HUES48 (cell line): ENCODE data around the gene NRCAM.

Source experiments
- H3K27ac ChIP-seq: one replicate; pipeline ENCODE4 v1.7.0; 2013; ENCODE audit warnings: low read depth, low read length, inconsistent platforms
- H3K27me3 ChIP-seq: 2 replicates; pipeline ENCODE4 v1.6.1; 2013; ENCODE audit warnings: mild to moderate bottlenecking, low read length; ENCODE audit not compliant: control insufficient read depth, insufficient read depth
- H3K36me3 ChIP-seq: 2 replicates; pipeline ENCODE4 v1.6.1; 2013; ENCODE audit warnings: low read length; ENCODE audit not compliant: control insufficient read depth, insufficient read depth
- H3K4me1 ChIP-seq: 2 replicates; pipeline ENCODE4 v1.6.1; 2013; ENCODE audit warnings: mild to moderate bottlenecking, low read length; ENCODE audit not compliant: control insufficient read depth, insufficient read depth
- H3K4me3 ChIP-seq: 2 replicates; pipeline ENCODE4 v1.5.1; 2013; ENCODE audit warnings: mild to moderate bottlenecking, low read depth, low read length
- H3K9ac ChIP-seq: 2 replicates; pipeline ENCODE4 v1.6.1; 2013; ENCODE audit warnings: mild to moderate bottlenecking, low read depth, low read length, moderate library complexity
- H3K9me3 ChIP-seq: 2 replicates; pipeline ENCODE4 v1.6.1; 2013; ENCODE audit warnings: low read length; ENCODE audit not compliant: control insufficient read depth, insufficient read depth

NRCAM gene

DNA sequence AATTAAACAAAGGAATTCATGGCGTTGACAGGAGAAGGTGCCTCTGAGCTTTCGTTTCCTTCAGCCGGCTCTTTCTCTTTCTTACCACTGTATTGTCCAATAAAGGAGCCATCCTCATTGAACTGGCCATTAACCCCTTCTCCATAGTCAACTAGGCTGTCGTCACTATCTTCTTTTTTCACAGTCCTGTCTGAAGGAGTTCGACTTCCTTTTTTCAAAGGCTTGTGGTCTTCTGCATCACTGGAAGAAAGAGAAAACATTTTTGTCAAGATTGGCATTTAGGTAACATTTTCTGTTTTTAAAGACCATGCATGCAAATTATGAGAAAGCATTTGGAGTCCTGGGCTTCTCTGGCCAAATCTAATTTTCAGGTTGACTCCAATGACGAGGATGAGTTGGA lies 306.3 kb downstream of the NRCAM start:
- peaks cover 8% of the 10 kb centered on the region; the same call in 1 of the 2 replicates for H3K4me1 ChIP-seq
- no peaks in the 10 kb centered on the region for H3K9me3 ChIP-seq
- H3K36me3 ChIP-seq: no peaks in the 10 kb centered on the region
- no peaks in the 10 kb centered on the region for H3K27me3 ChIP-seq
- no peak overlapping the region for H3K4me3 ChIP-seq
- H3K27ac ChIP-seq: no peak overlapping the region
- no peak overlapping the region for H3K9ac ChIP-seq

DNA sequence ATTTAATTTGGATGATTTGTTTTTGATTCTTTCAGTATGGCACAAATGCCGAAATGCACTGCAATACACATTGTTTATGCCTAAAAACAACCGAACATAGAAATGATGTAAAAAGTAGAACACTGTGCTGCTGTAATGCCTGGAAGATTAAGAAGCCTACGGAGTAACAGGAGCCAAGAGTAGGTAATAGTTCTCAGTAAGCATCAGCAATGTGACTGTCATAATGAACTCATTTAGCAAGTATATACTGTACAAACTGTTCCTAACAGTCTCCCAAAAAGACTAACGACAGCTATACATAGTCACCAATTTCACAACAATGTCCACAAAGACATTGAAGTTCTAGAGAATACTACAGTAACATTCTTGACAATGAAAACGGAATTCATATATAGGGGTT lies 307.1 kb downstream of the NRCAM start:
- H3K4me3 ChIP-seq: no peak overlapping the region
- no peaks in the 10 kb centered on the region for H3K36me3 ChIP-seq
- H3K9ac ChIP-seq: no peak overlapping the region
- no peak overlapping the region for H3K27ac ChIP-seq
- no peaks in the 10 kb centered on the region for H3K27me3 ChIP-seq
- H3K4me1 ChIP-seq: peaks cover 8% of the 10 kb centered on the region; the same call in 1 of the 2 replicates
- H3K9me3 ChIP-seq: no peaks in the 10 kb centered on the region

DNA sequence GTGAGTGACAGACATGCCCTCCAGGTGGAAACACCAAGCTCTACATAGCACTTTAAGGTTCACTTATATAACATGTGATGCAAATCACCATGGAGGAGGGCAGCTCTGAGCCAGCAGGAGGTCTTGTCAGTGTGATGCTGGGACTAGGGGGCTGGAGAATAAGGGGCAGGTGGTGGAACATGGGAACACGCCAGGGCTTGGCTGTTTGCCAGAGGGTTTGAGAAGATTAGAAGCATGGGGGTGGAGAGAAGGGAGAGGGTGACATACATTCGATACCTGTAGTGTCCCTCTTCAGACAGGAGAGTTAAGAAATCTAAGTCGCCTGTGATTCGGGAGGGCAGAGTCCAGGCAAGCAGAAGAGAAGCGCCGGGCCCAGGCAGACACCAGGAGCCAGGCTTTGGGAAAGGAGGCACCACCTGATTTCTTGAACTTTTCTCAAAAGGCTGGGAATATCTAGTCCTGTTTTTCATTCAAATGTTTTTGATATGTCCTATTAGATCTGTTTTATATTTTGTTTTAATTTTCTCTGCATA lies 309.1 kb downstream of the NRCAM start:
- H3K27me3 ChIP-seq: no peaks in the 10 kb centered on the region
- no peak overlapping the region for H3K4me3 ChIP-seq
- no peaks in the 10 kb centered on the region for H3K9me3 ChIP-seq
- H3K9ac ChIP-seq: no peak overlapping the region
- no peaks in the 10 kb centered on the region for H3K36me3 ChIP-seq
- peaks cover 7% of the 10 kb centered on the region; the same call in 1 of the 2 replicates for H3K4me1 ChIP-seq
- no peak overlapping the region for H3K27ac ChIP-seq

- no peaks in the 10 kb centered on the region for H3K9me3 ChIP-seq
- H3K4me3 ChIP-seq: peak overlapping the region; percentile 69
- no peaks in the 10 kb centered on the region for H3K36me3 ChIP-seq
- H3K27ac ChIP-seq: no peak overlapping the region
- no peaks in the 10 kb centered on the region for H3K27me3 ChIP-seq
- peaks cover 5% of the 10 kb centered on the region; the same call in 1 of the 2 replicates for H3K4me1 ChIP-seq
- H3K9ac ChIP-seq: peak overlapping the region; percentile 59
These were observed 310.0 kb downstream of the NRCAM start for GRCh38 chr7:108146070-108146842.

GRCh38 chr7:108145401-108145800 lies 310.8 kb downstream of the NRCAM start:
- no peak overlapping the region for H3K27ac ChIP-seq
- no peaks in the 10 kb centered on the region for H3K36me3 ChIP-seq
- peak overlapping the region; percentile 69; the same call in 1 of the 2 replicates for H3K4me3 ChIP-seq
- H3K9me3 ChIP-seq: no peaks in the 10 kb centered on the region
- no peaks in the 10 kb centered on the region for H3K27me3 ChIP-seq
- no peak overlapping the region for H3K9ac ChIP-seq
- H3K4me1 ChIP-seq: peaks cover 5% of the 10 kb centered on the region; the same call in 1 of the 2 replicates

GRCh38 chr7:108144931-108145330 lies 311.3 kb downstream of the NRCAM start:
- no peak overlapping the region for H3K4me3 ChIP-seq
- no peaks in the 10 kb centered on the region for H3K36me3 ChIP-seq
- H3K27me3 ChIP-seq: no peaks in the 10 kb centered on the region
- H3K4me1 ChIP-seq: peaks cover 5% of the 10 kb centered on the region; the same call in 1 of the 2 replicates
- no peak overlapping the region for H3K9ac ChIP-seq
- H3K9me3 ChIP-seq: no peaks in the 10 kb centered on the region
- no peak overlapping the region for H3K27ac ChIP-seq

- Histone ChIP-seq H3K9ac (no peak overlapping the region), H3K9me3 (no peaks in the 10 kb centered on the region), H3K4me3 (no peak overlapping the region), H3K27ac (no peak overlapping the region), H3K4me1 (peaks cover 5% of the 10 kb centered on the region; the same call in 1 of the 2 replicates), H3K27me3 (no peaks in the 10 kb centered on the region), H3K36me3 (no peaks in the 10 kb centered on the region)
These were observed 312.4 kb downstream of the NRCAM start for GRCh38 chr7:108143658-108144420.

- Histone ChIP-seq H3K36me3 (no peaks in the 10 kb centered on the region), H3K9me3 (no peaks in the 10 kb centered on the region), H3K9ac (no peak overlapping the region), H3K4me3 (no peak overlapping the region), H3K27me3 (no peaks in the 10 kb centered on the region), H3K27ac (no peak overlapping the region), H3K4me1 (peaks cover 5% of the 10 kb centered on the region; the same call in 1 of the 2 replicates)
These were observed 313.5 kb downstream of the NRCAM start for GRCh38 chr7:108142675-108143259.

DNA sequence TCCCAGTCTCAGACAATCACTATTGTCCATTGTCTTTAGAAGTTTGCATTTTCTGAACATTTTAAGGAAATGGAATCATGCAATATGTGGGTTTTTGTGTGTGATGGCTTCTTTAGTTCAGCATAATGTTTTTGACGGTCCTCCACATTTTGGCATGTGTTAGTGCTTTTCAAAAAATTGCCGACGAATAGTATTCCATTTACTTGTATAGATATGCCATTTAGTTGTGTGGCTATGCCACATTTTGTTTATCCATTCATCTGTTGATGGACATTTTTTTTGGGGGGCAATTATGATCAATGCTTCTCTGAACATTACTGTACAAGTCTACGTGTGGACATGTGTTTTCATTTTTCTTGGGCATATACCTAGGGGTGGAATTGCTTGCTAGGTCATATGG lies 314.1 kb downstream of the NRCAM start:
- Histone ChIP-seq H3K36me3 (no peaks in the 10 kb centered on the region), H3K27me3 (no peaks in the 10 kb centered on the region), H3K9ac (no peak overlapping the region), H3K4me1 (peaks cover 5% of the 10 kb centered on the region; the same call in 1 of the 2 replicates), H3K27ac (no peak overlapping the region), H3K4me3 (no peak overlapping the region), H3K9me3 (no peaks in the 10 kb centered on the region)

DNA sequence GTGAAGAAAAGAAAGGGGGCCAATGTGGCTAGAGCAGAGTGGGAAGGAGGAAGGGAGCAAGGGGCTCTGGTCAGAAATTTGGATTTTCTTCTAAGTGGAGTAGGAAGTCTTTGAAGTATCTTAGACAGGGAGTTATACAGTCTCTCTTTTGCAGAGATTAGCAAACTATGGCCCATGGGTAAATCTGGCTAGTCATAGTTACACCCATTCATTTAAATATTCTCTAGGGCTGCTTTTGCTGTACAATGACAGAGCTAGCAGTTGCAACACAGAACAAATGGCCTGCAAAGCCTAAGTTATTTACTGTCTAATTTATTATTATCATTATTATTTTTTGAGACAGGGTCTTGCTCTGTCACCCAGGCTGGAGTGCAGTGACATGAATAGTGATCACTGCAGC lies 315.6 kb downstream of the NRCAM start:
- Histone ChIP-seq H3K36me3 (no peaks in the 10 kb centered on the region), H3K27me3 (no peaks in the 10 kb centered on the region), H3K4me3 (no peak overlapping the region), H3K9me3 (no peaks in the 10 kb centered on the region), H3K27ac (no peak overlapping the region), H3K4me1 (peaks cover 3% of the 10 kb centered on the region; the same call in 1 of the 2 replicates), H3K9ac (no peak overlapping the region)
